Heart left ventricle (tissue), 16 donors: Measurements from ENCODE around the gene AMFR. TPM values are rescaled to one million over a fixed set of nuclear protein-coding genes. Genes with fewer than 3 reads are reported as not detected.

Experiments
- ATAC-seq, 4 donors: fragments of 200-7000 bp; cut with Tn5 transposase; one replicate each; pipeline ENCODE4 v1.9.1; 2020 to 2022; ENCODE audit warnings: moderate library complexity in 4 of 4, mild to moderate bottlenecking in 3 of 4, moderate number of reproducible peaks in 1 of 4
- DNase-seq, 5 donors: peaks; one replicate each; pipeline ENCODE4 v3.0.0-alpha.2; 2020
- H3K27ac ChIP-seq, 12 donors: fragments of 200-600 bp; sonication (generic) in 4 of 12; one replicate each; pipeline versions ENCODE4 v1.5.0 to v1.8.0; 2016 to 2022; ENCODE audit warnings: mild to moderate bottlenecking in 2 of 12
- H3K27me3 ChIP-seq, 9 donors: fragments of 200-600 bp; sonication (generic) in 2 of 9; one replicate each; pipeline versions ENCODE4 v1.5.1 to v1.8.0; 2016 to 2022; ENCODE audit warnings: mild to moderate bottlenecking in 3 of 9
- H3K36me3 ChIP-seq, 9 donors: fragments of 200-600 bp; sonication (generic) in 2 of 9; one replicate each; pipeline versions ENCODE4 v1.5.0 to v1.8.0; 2018 to 2022; ENCODE audit warnings: mild to moderate bottlenecking in 2 of 9
- H3K4me1 ChIP-seq, 12 donors: fragments of 200-600 bp; sonication (generic) in 4 of 12; one replicate each; pipeline versions ENCODE4 v1.5.0 to v1.8.0; 2016 to 2022; ENCODE audit warnings: mild to moderate bottlenecking in 3 of 12
- H3K4me3 ChIP-seq, 12 donors: fragments of 200-600 bp; sonication (generic) in 4 of 12; one replicate each; pipeline versions ENCODE4 v1.5.0 to v1.8.0; 2017 to 2022; ENCODE audit warnings: mild to moderate bottlenecking in 9 of 12, moderate library complexity in 4 of 12
- H3K9me3 ChIP-seq, 12 donors: fragments of 200-600 bp; sonication (generic) in 4 of 12; one replicate each; pipeline versions ENCODE4 v1.5.0 to v1.8.0; 2016 to 2022; ENCODE audit warnings: mild to moderate bottlenecking in 1 of 12
- POLR2A ChIP-seq, 2 donors: fragments of 450-650 bp; IDR thresholded peaks; one replicate each; pipeline ENCODE4 v1.6.1; 2017; ENCODE audit warnings: antibody characterized with exemption in 2 of 2, mild to moderate bottlenecking in 2 of 2, moderate library complexity in 2 of 2
- WGBS, 4 donors: extraction: QIAGEN DNeasy Blood & Tissue Kit in 2 of 4; methylation state at CpG; one replicate each; pipeline versions ENCODE4 v1.1.5 to v1.1.7; 2013 to 2018; 5-methylcytosine and 5-hydroxymethylcytosine counted together
- intact Hi-C, 10 donors: fragments of 100-400 bp; cut with DNase I; formaldehyde crosslinking; loops; one replicate each; pipeline versions ENCODE4 v1.11.1 to v1.14.2; 2022
- polyA plus RNA-seq, 2 donors: library from polyadenylated mRNA; stranded (reverse); fragments of 200-250 nt; gene quantifications; one replicate each; pipeline ENCODE4 v1.2.3, GENCODE V29; 2013
- total RNA-seq, 9 donors: library from RNA; depleted of rRNA in 2 of 9; stranded (reverse); fragments of >200 nt in 2 of 9; fragmentation: NEBNext Ultra II Directional in 3 of 9; extraction: Animal tissue kit (Norgen Biotek cat#: 25700) in 3 of 9; gene quantifications; one replicate each; pipeline versions ENCODE4 v1.1.0 to v1.2.4, GENCODE V29; 2016 to 2023
- TF ChIP-seq, protein P1 (sequence below), 12 donors: fragments of 200-600 bp; sonication (generic) in 4 of 12; IDR thresholded peaks; one replicate each; pipeline versions ENCODE4 v1.5.0 to v1.8.0; 2018 to 2022; ENCODE audit warnings: antibody characterized with exemption in 12 of 12, mild to moderate bottlenecking in 5 of 12
- donor health status: ischemic (EF 13 %, LVEDD 7.1; RV severe dilation, severe dysfunction).
- donor health status: healthy with polysubstance abuse.
- donor health status: DM: no; HTN: yes; CAD: no.
- donor health status: DM: no; HTN: no; CAD: no.
- donor health status: ischemic (EF 25% LVEDD 6.9; RV normal size, moderate dysfunction).
- donor health status: ischemic (EF 25% LVEDD 5.7; RV mildly dilated, moderate dysfunction).
- donor health status: healthy.
- donor health status: DM: yes; HTN: yes; CAD: no.
- donor health status: ischemic (EF 35%, LVEDD 5.7; RV mildly dilated, moderate dysfunction).
- donor health status: nonischemic (EF 11% LVEDD 7.7; RV severe dilation, severe dysfunction).
- donor health status: DM: yes; HTN: yes; CAD: no.
- donor health status: PGD.
- donor health status: ischemic (EF 29% LVEDD 5.4; RV normal size, mild dysfunction).
- donor health status: nonischemic (EF 23%, LVEDD 6.1; RV moderate dilation, normal function).

The AMFR gene
- total and polyA plus RNA-seq, 11 donors = 26.4 to 146 (median 84.8) TPM

DNA sequence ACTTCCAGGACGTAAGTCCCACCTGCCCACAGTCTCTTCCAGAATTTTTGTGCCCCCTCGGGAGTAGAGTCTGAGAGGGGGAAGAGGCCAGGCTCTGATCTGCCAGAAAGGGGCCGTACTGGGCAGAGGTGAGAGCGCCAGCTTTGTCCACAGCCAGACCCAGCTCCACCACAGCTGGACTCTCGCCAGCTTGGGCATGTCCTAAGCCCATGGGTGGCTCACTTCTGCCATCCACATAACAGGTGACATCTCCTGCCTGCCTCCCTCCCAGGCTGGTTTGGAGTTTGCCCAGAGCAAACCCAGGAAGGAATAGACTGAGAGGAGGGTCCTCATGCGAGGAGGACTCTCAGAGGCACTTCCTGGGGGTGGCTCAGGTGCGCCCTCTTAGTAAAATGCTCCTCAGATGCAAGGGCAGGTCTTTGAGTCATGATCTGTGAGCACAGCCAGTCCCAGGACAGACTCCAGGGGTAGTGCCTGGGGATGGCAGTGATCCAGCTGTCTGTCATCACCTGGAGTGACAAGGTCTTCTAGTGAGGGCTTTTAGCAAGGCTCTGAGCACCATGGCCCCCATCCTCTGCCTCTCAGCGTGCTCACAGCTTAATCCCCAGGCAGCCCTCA lies 89.2 kb downstream of the AMFR start:
- ATAC-seq (peak; percentile 64 to 82 (median 72)), DNase-seq (peak; percentile 46 to 90 (median 77))
- intact Hi-C loops = no loop called here
- peak overlapping the region in 3 of 12 donors; percentile 25 to 69 (median 32) for H3K27ac ChIP-seq
- no peaks in the 10 kb centered on the region for H3K27me3 ChIP-seq
- peaks cover 0 to 3% (median 0%) of the 10 kb centered on the region in 9 donors for H3K36me3 ChIP-seq
- H3K4me3 ChIP-seq = no peak overlapping the region
- 70 to 83% (median 80%) methylated on average over 7 to 8 of the region's 8 CpGs for WGBS, 4 donors
- no peak for TF ChIP-seq POLR2A (IDR thresholded peaks at IDR 0.05)
- TF ChIP-seq, protein P1, sequence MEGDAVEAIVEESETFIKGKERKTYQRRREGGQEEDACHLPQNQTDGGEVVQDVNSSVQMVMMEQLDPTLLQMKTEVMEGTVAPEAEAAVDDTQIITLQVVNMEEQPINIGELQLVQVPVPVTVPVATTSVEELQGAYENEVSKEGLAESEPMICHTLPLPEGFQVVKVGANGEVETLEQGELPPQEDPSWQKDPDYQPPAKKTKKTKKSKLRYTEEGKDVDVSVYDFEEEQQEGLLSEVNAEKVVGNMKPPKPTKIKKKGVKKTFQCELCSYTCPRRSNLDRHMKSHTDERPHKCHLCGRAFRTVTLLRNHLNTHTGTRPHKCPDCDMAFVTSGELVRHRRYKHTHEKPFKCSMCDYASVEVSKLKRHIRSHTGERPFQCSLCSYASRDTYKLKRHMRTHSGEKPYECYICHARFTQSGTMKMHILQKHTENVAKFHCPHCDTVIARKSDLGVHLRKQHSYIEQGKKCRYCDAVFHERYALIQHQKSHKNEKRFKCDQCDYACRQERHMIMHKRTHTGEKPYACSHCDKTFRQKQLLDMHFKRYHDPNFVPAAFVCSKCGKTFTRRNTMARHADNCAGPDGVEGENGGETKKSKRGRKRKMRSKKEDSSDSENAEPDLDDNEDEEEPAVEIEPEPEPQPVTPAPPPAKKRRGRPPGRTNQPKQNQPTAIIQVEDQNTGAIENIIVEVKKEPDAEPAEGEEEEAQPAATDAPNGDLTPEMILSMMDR (IDR thresholded peaks at IDR 0.05) = no peak
- no peaks in the 10 kb centered on the region for H3K9me3 ChIP-seq
- H3K4me1 ChIP-seq = peaks cover 0 to 23% (median 1%) of the 10 kb centered on the region in 12 donors

DNA sequence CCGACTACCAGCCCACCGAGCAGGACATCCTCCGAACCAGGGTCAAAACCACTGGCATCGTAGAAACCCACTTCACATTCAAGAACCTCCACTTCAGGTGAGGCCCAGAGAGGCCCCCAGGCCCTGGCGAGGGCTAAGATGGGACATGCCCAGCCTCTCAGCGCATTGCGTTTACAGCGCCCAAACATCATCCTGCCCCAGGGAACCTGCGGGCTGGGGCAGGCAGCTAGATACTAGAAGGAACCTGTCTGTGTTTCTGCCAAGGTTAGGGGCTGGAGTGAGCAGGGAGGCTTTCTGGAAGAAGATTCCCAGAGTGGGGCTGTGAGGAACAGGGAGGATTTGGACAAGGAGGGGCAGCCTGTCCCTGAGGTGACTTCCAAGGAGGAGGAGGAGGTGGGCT lies 90.6 kb downstream of the AMFR start:
- TF ChIP-seq, protein P1 (IDR thresholded peaks at IDR 0.05) = no peak
- no peak for TF ChIP-seq POLR2A (IDR thresholded peaks at IDR 0.05)
- DNase-seq (peak in 1 of 5 donors; percentile 40), ATAC-seq (no peak)
- H3K36me3 ChIP-seq = peaks cover 0 to 3% (median 0%) of the 10 kb centered on the region in 9 donors
- H3K27ac ChIP-seq = no peak overlapping the region
- peaks cover 0 to 23% (median 1%) of the 10 kb centered on the region in 12 donors for H3K4me1 ChIP-seq
- H3K27me3 ChIP-seq = no peaks in the 10 kb centered on the region
- 86 to 98% (median 94%) methylated on average over 6 to 9 of the region's 9 CpGs for WGBS, 4 donors
- H3K4me3 ChIP-seq = no peak overlapping the region
- intact Hi-C loops = no loop called here
- H3K9me3 ChIP-seq = no peaks in the 10 kb centered on the region

DNA sequence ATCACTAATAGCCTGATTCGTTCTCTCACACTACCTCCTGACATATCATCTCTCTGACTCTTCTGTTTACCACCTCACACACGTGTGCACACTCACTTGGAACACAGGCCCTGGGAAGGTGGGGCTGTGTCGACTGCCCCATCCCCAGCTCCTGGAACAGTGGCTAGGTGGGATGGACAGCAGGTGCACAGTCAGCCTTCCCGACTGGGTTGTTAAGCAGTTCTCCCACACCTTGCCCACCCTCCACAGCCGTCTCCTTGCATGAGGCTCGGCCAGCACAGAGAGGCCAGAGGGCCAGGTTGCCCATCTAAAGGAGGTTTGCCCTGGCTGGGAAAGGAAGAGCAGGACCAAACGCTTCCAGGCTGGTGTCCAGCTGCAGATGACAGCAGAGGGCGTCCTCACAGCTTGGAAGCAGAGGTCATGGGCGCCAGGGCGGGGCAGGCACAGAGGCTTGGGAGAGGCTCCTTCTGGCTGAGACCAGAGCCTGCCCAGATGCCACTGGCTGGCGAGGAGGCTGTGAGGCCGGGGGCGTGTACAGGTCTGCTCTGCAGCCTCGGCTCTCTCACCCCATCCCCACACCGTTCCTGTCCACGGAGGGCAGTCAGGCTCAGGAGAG lies 92.8 kb downstream of the AMFR start:
- no peak overlapping the region for H3K27ac ChIP-seq
- H3K4me1 ChIP-seq = peaks cover 0 to 21% (median 1%) of the 10 kb centered on the region in 12 donors
- peak; percentile 50 to 79 (median 71) for DNase-seq
- ATAC-seq = peak; percentile 51 to 67 (median 58)
- intact Hi-C loops = loop anchor here in 1 of 10 donors (1.0 kb wide), 1 partner anchor 24 kb away; no protein-coding TSS in a partner anchor
- H3K9me3 ChIP-seq = no peaks in the 10 kb centered on the region
- no peaks in the 10 kb centered on the region for H3K27me3 ChIP-seq
- H3K4me3 ChIP-seq = no peak overlapping the region
- 49 to 70% (median 62%) methylated on average over 13 to 16 of the region's 16 CpGs for WGBS, 4 donors
- H3K36me3 ChIP-seq = peaks cover 0 to 3% (median 0%) of the 10 kb centered on the region in 9 donors
- TF ChIP-seq, protein P1 (IDR thresholded peaks at IDR 0.05) = peak in 9 of 12 donors; percentile 6 to 54 (median 32)
- TF ChIP-seq POLR2A (IDR thresholded peaks at IDR 0.05) = no peak

DNA sequence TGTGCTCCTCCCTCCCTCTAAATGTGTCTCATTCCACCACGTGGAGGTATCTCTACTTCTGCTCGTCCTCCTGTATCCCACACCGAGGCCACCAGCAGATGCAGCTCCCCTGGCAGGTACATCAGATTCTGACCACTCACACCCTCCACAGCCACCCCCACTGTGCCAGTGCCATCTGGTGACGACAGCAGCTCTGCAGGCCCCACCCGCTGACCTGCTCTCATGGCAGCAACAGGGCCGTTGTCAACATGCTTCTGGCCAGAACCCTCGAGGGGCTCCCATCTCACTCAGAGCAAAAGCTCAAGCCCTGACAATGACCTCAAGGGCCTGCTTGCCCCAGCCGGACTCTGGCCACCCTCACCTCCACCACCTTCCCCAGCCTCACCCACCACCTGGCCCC lies 93.4 kb downstream of the AMFR start:
- no peak overlapping the region for H3K4me3 ChIP-seq
- WGBS, 4 donors = 76 to 84% (median 77%) methylated on average over 8 of the region's 8 CpGs
- no peak for ATAC-seq
- no peak for DNase-seq
- no peak overlapping the region for H3K27ac ChIP-seq
- no peaks in the 10 kb centered on the region for H3K9me3 ChIP-seq
- H3K4me1 ChIP-seq = peaks cover 0 to 15% (median 1%) of the 10 kb centered on the region in 12 donors
- no peaks in the 10 kb centered on the region for H3K27me3 ChIP-seq
- peaks cover 0 to 3% (median 0%) of the 10 kb centered on the region in 9 donors for H3K36me3 ChIP-seq
- intact Hi-C loops = loop anchor here in 1 of 10 donors (1.0 kb wide), 1 partner anchor 24 kb away; no protein-coding TSS in a partner anchor
- TF ChIP-seq, protein P1 (IDR thresholded peaks at IDR 0.05) = no peak
- TF ChIP-seq POLR2A (IDR thresholded peaks at IDR 0.05) = no peak
